SK-N-SH (cell line): ENCODE results near the gene JAML. TPM values are rescaled to one million over a fixed set of nuclear protein-coding genes. Genes with fewer than 3 reads are reported as not detected.

ENCODE experiments used
- CTCF ChIA-PET: fragments of 300-600, 350-600 bp; formaldehyde crosslinking; extraction: SDS; loops from one replicate; lab custom pipeline; 2021; lab: Yijun Ruan, JAX
- POLR2A ChIA-PET: fragments of 350-600 bp; sonication (Branson Sonifier 250); formaldehyde crosslinking; extraction: SDS; loops from one replicate; lab custom pipeline; 2020; ENCODE audit warnings: antibody characterized with exemption, inconsistent platforms; lab: Yijun Ruan, JAX
- DNase-seq: peaks from one replicate; pipeline ENCODE4 v3.0.0; 2012
- H2AFZ ChIP-seq: fragments of 200-600 bp; sonication (generic); 2 replicates; pipeline ENCODE4 v1.8.1; 2016; ENCODE audit warnings: antibody characterized with exemption, mild to moderate bottlenecking, low read depth
- H3F3A ChIP-seq: fragments of 200-600 bp; sonication (generic); replicated peaks from 2 replicates; pipeline ENCODE3; 2016; ENCODE audit warnings: antibody characterized with exemption, mild to moderate bottlenecking; ENCODE audit not compliant: insufficient read depth
- H3K27ac ChIP-seq, 2 experiments: fragments of 200-500 bp in 1 of 2; fragments of 200-600 bp in 1 of 2; sonication (Bioruptor generic) in 1 of 2; sonication (generic), shearing (Covaris generic) in 1 of 2; 2 replicates each; pipeline versions ENCODE4 v1.5.1 to v1.6.1; 2014 to 2016; ENCODE audit warnings: low read depth in 2 of 2, inconsistent platforms in 1 of 2, low read length in 1 of 2, mild to moderate bottlenecking in 1 of 2, mixed read lengths in 1 of 2
- H3K27me3 ChIP-seq: fragments of 200-600 bp; sonication (generic), shearing (Covaris generic); 2 replicates; pipeline ENCODE4 v1.6.1; 2016; ENCODE audit warnings: mixed run types; ENCODE audit not compliant: insufficient read depth
- H3K36me3 ChIP-seq, 2 experiments: fragments of 200-500 bp in 1 of 2; fragments of 200-600 bp in 1 of 2; sonication (Bioruptor generic) in 1 of 2; sonication (generic) in 1 of 2; replicated peaks in 1 of 2; 2 replicates each; pipeline versions ENCODE3 to v1.5.1; 2014 to 2016; ENCODE audit warnings: low read length in 1 of 2, mild to moderate bottlenecking in 1 of 2; ENCODE audit not compliant: insufficient read depth in 2 of 2, control insufficient read depth in 1 of 2
- H3K4me1 ChIP-seq, 2 experiments: fragments of 200-500 bp in 1 of 2; fragments of 200-600 bp in 1 of 2; sonication (Bioruptor generic) in 1 of 2; sonication (generic), shearing (Covaris generic) in 1 of 2; 2 replicates each; pipeline versions ENCODE4 v1.5.1 to v1.6.1; 2014 to 2016; ENCODE audit warnings: low read depth in 1 of 2, low read length in 1 of 2, mixed run types in 1 of 2; ENCODE audit not compliant: insufficient read depth in 2 of 2, control insufficient read depth in 1 of 2
- H3K4me2 ChIP-seq: fragments of 200-600 bp; sonication (generic), shearing (Covaris generic); 2 replicates; pipeline ENCODE4 v1.6.1; 2017; ENCODE audit warnings: mixed run types
- H3K4me3 ChIP-seq, 2 experiments: fragments of 200-500 bp in 1 of 2; fragments of 200-600 bp in 1 of 2; sonication (Bioruptor generic) in 1 of 2; sonication (generic), shearing (Covaris generic) in 1 of 2; 2 replicates each; pipeline versions ENCODE4 v1.5.1 to v1.8.1; 2014 to 2016; ENCODE audit warnings: low read depth in 2 of 2, inconsistent platforms in 1 of 2, low read length in 1 of 2, mild to moderate bottlenecking in 1 of 2, mixed read lengths in 1 of 2, moderate library complexity in 1 of 2
- H3K79me2 ChIP-seq: fragments of 200-600 bp; sonication (generic); 2 replicates; pipeline ENCODE4 v1.8.1; 2017; ENCODE audit warnings: mild to moderate bottlenecking; ENCODE audit not compliant: insufficient read depth
- H3K9ac ChIP-seq: fragments of 200-600 bp; sonication (generic); 2 replicates; pipeline ENCODE4 v1.6.1; 2017; ENCODE audit warnings: mixed run types
- H3K9me2 ChIP-seq: fragments of 200-600 bp; sonication (generic); 2 replicates; pipeline ENCODE4 v1.6.1; 2017; ENCODE audit warnings: mixed run types
- H3K9me3 ChIP-seq: fragments of 200-600 bp; sonication (generic); 2 replicates; pipeline ENCODE4 v1.6.1; 2017; ENCODE audit warnings: mixed run types, mild to moderate bottlenecking, moderate library complexity
- H4K20me1 ChIP-seq: fragments of 200-600 bp; sonication (generic); 2 replicates; pipeline ENCODE4 v1.6.1; 2017; ENCODE audit warnings: mild to moderate bottlenecking, mixed run types; ENCODE audit not compliant: insufficient read depth
- CHD2 ChIP-seq: fragments of 150-350 bp; IDR thresholded peaks from 2 replicates; pipeline ENCODE4 v1.6.1; 2018; ENCODE audit warnings: low read length; ENCODE audit not compliant: partially characterized antibody
- EZH2phosphoT487 ChIP-seq: fragments of 200-600 bp; sonication (generic); IDR thresholded peaks from 2 replicates; pipeline ENCODE4 v1.6.1; 2017; ENCODE audit warnings: low read depth, mixed run types, mild to moderate bottlenecking, antibody characterized with exemption, moderate library complexity, borderline replicate concordance
- FOSL2 ChIP-seq: IDR thresholded peaks from 2 replicates; pipeline ENCODE4 v1.4.0; 2012; ENCODE audit warnings: low read depth, mild to moderate bottlenecking, moderate library complexity, borderline replicate concordance
- GATA2 ChIP-seq: sonication (generic); formaldehyde crosslinking; IDR thresholded peaks from 2 replicates; pipeline ENCODE4 v1.5.0; 2020; ENCODE audit warnings: mild to moderate bottlenecking, missing genetic modification reagents
- MAX ChIP-seq: IDR thresholded peaks from 2 replicates; pipeline ENCODE4 v1.4.0; 2012; ENCODE audit warnings: low read depth
- NFIC ChIP-seq: IDR thresholded peaks from 2 replicates; pipeline ENCODE4 v1.4.0; 2012; ENCODE audit warnings: borderline replicate concordance
- NRF1 ChIP-seq: IDR thresholded peaks from 2 replicates; pipeline ENCODE4 v1.6.1; 2012; ENCODE audit warnings: low read depth, mild to moderate bottlenecking, low read length
- POLR2AphosphoS5 ChIP-seq: IDR thresholded peaks from 2 replicates; pipeline ENCODE4 v1.6.1; 2012; ENCODE audit warnings: low read depth, low read length
- RFX5 ChIP-seq: IDR thresholded peaks from 2 replicates; pipeline ENCODE4 v1.6.1; 2012; ENCODE audit warnings: mild to moderate bottlenecking, improper control_type of control experiment, low read length
- RXRA ChIP-seq: IDR thresholded peaks from 2 replicates; pipeline ENCODE4 v1.4.0; 2012; ENCODE audit warnings: low read depth, mild to moderate bottlenecking, borderline replicate concordance
- TCF12 ChIP-seq: IDR thresholded peaks from 2 replicates; pipeline ENCODE4 v1.4.0; 2012
- WGBS: methylation state at CpG from one replicate; pipeline ENCODE4 v1.1.6; 2017; ENCODE audit warnings: low lambda C conversion rate; 5-methylcytosine and 5-hydroxymethylcytosine counted together
- polyA plus RNA-seq, 3 experiments: library from polyadenylated mRNA; depleted of rRNA; stranded (reverse); fragments of >200 nt; gene quantifications; 2 replicates each; pipeline ENCODE4 v1.2.3, GENCODE V29; 2012

The JAML gene
- polyA plus RNA-seq, 1 of the 3 experiments (the other 2 are of a cell fraction): not detected

- H3K4me3 ChIP-seq: no peak overlapping the region
- WGBS: 67% methylated on average over 3 of the region's 3 CpGs
- H2AFZ ChIP-seq: no peak overlapping the region
- no peaks in the 10 kb centered on the region for H3K9me2 ChIP-seq
- no peak overlapping the region for H3K4me2 ChIP-seq
- H3K27ac ChIP-seq: no peak overlapping the region
- H3F3A ChIP-seq: no peaks in the 10 kb centered on the region
- POLR2A ChIA-PET: no interaction called here
- no peak for TF ChIP-seq TCF12
- no peaks in the 10 kb centered on the region for H3K9me3 ChIP-seq
- no peaks in the 10 kb centered on the region for H3K36me3 ChIP-seq
- no peaks in the 10 kb centered on the region for H4K20me1 ChIP-seq
- CTCF ChIA-PET: interaction anchor here (1.2 kb wide), 1 partner anchor 48 kb away, joined by 3 read pairs; no protein-coding TSS in a partner anchor
- peaks cover 13% of the 10 kb centered on the region; the same call in 1 of the 2 replicates for H3K27me3 ChIP-seq
- H3K9ac ChIP-seq: no peak overlapping the region
- no peaks in the 10 kb centered on the region for H3K79me2 ChIP-seq
- no peak for DNase-seq
- no peaks in the 10 kb centered on the region for H3K4me1 ChIP-seq
These were observed 21.2 kb upstream of the JAML start for GRCh38 chr11:118245936-118246562.

GRCh38 chr11:118243993-118244762 is 19.4 kb upstream of the JAML start:
- Histone ChIP-seq H3K4me1 (no peaks in the 10 kb centered on the region), H2AFZ (no peak overlapping the region), H3K4me3 (no peak overlapping the region), H3K27ac (no peak overlapping the region), H3K9me2 (no peaks in the 10 kb centered on the region), H4K20me1 (no peaks in the 10 kb centered on the region), H3K9me3 (no peaks in the 10 kb centered on the region), H3K9ac (no peak overlapping the region), H3K27me3 (peaks cover 13% of the 10 kb centered on the region; the same call in 1 of the 2 replicates), H3K4me2 (no peak overlapping the region), H3K36me3 (no peaks in the 10 kb centered on the region), H3K79me2 (no peaks in the 10 kb centered on the region), H3F3A (no peaks in the 10 kb centered on the region)
- under 1% methylated on average over 3 of the region's 3 CpGs for WGBS
- no peak for DNase-seq
- ChIA-PET CTCF (interaction anchor here (0.9 to 1.0 kb wide), 2 partner anchors 45 to 298 kb away, joined by 3 read pairs; no protein-coding TSS in a partner anchor), POLR2A (no interaction called here)
- TF ChIP-seq RXRA (no peak), RFX5 (no peak), FOSL2 (no peak), EZH2phosphoT487 (no peak), MAX (no peak), POLR2AphosphoS5 (no peak), NFIC (no peak)
- TF ChIP-seq, all 33 proteins: peak for 0

GRCh38 chr11:118243161-118243560 is 18.4 kb upstream of the JAML start:
- Histone ChIP-seq H3K36me3 (no peaks in the 10 kb centered on the region), H3K4me2 (no peak overlapping the region), H3K27ac (no peak overlapping the region), H3F3A (no peaks in the 10 kb centered on the region), H3K4me3 (no peak overlapping the region), H3K27me3 (peaks cover 13% of the 10 kb centered on the region; the same call in 1 of the 2 replicates), H3K9ac (no peak overlapping the region), H3K79me2 (no peaks in the 10 kb centered on the region), H3K9me2 (no peaks in the 10 kb centered on the region), H3K9me3 (no peaks in the 10 kb centered on the region), H2AFZ (no peak overlapping the region), H3K4me1 (no peaks in the 10 kb centered on the region), H4K20me1 (no peaks in the 10 kb centered on the region)
- CTCF ChIA-PET: interaction anchor here (1.0 kb wide), 1 partner anchor 45 kb away, joined by 3 read pairs; no protein-coding TSS in a partner anchor
- DNase-seq: no peak
- no peak for TF ChIP-seq GATA2 (CRISPR knock-in tag)
- TF ChIP-seq MAX: no peak
- no peak for TF ChIP-seq FOSL2
- no peak for TF ChIP-seq RXRA
- no peak for TF ChIP-seq RFX5
- no peak for TF ChIP-seq NRF1
- no peak for TF ChIP-seq EZH2phosphoT487
- TF ChIP-seq CHD2: no peak
- WGBS: 5% methylated on average over 8 of the region's 8 CpGs
- POLR2A ChIA-PET: no interaction called here
